Left hindlimb (tissue), 1 donor: Measurements from ENCODE around the gene EP300.
"Not testable (repeated sequence)": the region's sequence is repeated elsewhere in the genome, so short reads cannot be mapped to it uniquely, and the experiment has no call there.

Experiments
- DNase-seq: peaks from one replicate; pipeline ENCODE4 v3.0.0-alpha.2; 2018

EP300 gene

DNA sequence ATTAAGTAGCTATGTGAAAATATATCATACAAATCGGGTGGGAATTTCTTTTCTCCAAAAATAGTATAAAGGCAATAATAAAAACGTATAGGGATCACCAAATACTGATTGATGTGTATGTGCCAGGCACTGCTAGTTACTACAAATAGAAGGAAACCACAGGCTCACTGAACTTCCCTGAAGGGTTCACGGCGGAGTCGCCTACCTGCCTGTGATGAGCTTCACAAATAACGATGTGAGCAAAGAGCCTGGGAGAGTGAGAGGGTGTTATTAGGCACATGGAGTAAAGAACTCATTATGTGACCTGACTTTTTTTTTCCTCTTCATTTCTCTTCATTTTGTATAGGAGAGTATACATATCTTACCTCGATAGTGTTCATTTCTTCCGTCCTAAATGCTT lies 76.8 kb downstream of the EP300 start:
- no peak for DNase-seq

GRCh38 chr22:41171996-41172395 lies 79.6 kb downstream of the EP300 start:
- DNase-seq: no peak

DNA sequence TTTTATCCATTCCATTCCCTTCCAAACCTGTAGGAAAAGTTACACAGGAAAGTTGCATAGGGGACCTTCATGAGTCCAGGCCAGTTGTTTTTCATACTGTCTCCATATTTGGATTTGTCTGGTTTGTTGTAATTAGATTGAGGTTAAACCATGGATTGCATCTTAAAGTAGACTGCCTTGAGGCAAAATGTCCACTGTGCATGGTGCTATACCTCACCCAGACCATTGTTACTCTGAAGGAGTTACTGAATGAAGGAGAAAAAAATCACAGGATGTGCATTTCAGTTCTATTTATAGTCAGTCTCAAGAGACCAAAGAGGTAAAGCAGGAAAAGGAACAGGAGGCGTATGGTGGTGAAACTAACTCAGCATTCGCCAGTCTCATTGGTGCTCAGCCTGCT lies 83.2 kb downstream of the EP300 start:
- no peak for DNase-seq

- no peak for DNase-seq
Measured at GRCh38 chr22:41177040-41177621, 84.7 kb downstream of the EP300 start.

DNA sequence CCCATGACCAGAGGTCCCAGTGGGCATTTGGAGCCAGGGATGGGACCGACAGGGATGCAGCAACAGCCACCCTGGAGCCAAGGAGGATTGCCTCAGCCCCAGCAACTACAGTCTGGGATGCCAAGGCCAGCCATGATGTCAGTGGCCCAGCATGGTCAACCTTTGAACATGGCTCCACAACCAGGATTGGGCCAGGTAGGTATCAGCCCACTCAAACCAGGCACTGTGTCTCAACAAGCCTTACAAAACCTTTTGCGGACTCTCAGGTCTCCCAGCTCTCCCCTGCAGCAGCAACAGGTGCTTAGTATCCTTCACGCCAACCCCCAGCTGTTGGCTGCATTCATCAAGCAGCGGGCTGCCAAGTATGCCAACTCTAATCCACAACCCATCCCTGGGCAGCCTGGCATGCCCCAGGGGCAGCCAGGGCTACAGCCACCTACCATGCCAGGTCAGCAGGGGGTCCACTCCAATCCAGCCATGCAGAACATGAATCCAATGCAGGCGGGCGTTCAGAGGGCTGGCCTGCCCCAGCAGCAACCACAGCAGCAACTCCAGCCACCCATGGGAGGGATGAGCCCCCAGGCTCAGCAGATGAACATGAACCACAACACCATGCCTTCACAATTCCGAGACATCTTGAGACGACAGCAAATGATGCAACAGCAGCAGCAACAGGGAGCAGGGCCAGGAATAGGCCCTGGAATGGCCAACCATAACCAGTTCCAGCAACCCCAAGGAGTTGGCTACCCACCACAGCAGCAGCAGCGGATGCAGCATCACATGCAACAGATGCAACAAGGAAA lies 85.4 kb downstream of the EP300 start:
- DNase-seq: no peak

- DNase-seq: no peak
Measured at GRCh38 chr22:41178425-41178975, 86.1 kb downstream of the EP300 start.

- not testable (repeated sequence) for DNase-seq
Measured at GRCh38 chr22:41180362-41180761, 88.0 kb downstream of the EP300 start.

- no peak for DNase-seq
Measured at GRCh38 chr22:41180926-41181325, 88.5 kb downstream of the EP300 start.

GRCh38 chr22:41181349-41182241 lies 89.2 kb downstream of the EP300 start:
- no peak for DNase-seq

GRCh38 chr22:41184679-41185078 lies 92.3 kb downstream of the EP300 start:
- DNase-seq: no peak

GRCh38 chr22:41191467-41191866 lies 99.1 kb downstream of the EP300 start:
- no peak for DNase-seq

DNA sequence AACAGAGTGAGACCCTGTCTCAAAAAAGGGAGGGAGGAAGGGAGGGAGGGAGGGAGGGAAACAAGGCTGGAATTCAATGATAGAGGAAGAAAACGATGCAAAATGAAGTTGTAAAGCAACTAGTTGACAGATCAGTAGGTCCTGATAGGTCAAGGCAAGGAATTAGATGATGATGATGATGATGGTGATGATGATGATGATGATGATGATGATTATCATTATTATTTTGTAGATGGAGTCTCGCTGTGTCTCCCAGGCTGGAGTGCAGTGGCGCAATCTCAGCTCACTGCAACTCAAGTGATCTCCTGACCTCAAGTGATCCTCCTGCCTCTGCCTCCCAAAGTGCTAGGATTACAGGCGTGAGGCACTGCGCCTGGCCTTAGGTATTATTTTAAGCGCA lies 101.4 kb downstream of the EP300 start:
- no peak for DNase-seq

DNA sequence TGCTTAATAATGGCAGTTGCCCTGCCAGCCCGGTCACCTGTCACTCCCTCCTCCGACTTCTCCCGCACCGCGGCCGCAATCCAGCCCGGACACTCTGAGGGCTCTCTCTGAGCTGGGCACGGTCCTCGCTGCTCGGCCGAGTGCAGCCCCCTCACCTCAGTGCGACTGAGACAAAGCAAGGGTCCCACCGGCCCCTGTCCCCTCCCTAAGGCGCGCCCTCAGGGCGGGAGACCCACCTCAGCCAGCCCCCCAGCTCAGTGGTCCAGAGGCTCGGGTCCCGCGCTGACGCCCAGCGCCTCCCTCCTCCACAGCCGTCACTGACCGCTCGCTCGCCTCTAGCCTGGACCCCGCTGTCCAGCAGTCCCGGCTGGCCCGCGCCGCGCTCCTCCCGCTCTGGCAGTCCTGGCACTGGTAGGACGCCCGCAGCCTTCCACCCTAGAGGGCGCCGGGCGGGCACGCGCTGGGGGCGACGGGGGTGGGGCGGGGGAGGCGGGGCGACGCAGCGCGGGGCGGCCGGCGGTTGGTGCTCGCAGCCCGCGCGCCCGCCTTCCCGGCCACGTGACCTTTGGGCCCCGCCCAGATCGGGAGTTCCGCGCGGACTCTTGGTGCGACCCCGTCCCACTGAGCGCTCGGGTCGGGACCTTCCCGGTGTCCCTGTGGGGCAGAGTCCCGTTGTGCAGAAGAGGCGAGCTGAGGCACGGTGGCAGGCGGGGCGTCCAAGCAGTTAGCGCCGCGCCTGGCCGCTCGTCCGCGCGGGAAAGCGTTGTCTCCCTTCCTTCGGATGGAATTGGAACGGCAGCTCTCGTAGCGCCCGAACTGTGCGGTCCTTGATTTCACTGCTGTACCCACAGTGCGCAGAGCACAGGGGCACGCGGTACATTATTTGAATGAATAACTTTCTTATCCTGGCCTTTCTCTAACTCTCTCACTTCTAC lies 104.9 kb downstream of the EP300 start:
- peak; percentile 88 for DNase-seq

DNA sequence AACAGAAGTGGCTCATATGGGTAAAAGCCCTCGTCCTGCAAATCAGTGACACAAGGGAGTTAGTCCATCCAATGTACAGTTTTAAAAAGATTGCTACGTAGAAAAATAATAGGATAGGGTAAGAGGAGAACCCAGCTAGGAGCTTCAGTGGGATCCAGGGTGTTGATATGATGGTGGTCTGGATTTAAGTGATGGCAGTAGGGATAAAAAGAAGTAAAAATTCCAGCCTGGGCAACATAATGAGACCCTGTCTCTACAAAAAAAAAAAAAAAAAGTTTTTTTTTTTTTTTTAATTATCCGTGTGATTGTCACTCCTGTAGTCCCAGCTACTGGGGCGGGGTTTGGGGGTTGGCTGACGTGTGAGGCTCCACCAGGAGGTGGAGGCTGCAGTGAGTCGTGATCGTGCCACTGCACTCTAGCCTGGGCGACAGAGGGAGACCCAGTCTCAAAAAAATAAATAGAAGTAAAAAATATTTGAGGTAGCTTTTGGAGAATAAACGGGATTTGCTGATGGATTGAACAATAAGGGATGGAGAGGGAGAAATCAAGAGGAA lies 105.7 kb downstream of the EP300 start:
- DNase-seq: no peak

DNA sequence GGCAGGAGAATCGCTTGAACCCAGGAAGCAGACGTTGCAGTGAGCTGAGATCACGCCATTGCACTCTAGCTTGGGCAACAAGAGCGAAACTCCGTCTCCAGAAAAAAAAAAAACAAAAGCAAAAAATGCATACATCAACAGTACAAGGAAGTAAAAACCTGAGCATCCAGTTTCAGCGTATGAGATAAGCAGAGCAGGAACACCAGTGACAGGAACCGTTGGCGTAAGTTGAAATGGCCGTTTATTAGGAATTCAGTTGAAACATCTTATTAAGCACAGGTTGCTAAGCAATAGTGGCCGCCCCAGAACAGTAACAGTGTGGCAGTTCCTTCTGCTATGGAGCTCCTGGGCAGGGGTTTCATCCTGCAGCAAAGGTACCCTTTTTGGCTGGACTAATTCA lies 108.7 kb downstream of the EP300 start:
- no peak for DNase-seq

DNA sequence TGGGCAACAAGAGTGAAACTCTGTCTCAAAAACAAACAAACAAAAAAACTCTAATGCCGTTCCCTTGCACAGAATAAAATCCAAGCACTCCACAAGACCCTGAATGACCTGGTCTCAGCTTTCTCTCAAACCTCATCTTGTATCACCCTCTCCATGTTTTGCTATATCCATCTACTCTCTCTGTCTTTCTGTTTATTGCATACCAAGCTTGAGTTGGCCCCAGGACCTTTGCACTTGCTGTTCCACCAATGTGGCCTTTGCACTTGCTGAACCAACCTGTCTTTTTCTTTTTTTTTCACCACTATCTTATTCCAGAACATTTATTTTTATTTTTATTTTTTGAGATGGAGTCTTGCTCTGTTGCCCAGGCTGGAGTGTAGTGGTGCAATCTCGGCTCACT lies 110.7 kb downstream of the EP300 start:
- DNase-seq: no peak

- DNase-seq: no peak
Measured at GRCh38 chr22:41204066-41204465, 111.7 kb downstream of the EP300 start.

- peak; percentile 97 for DNase-seq
Measured at GRCh38 chr22:41204992-41205900, 112.9 kb downstream of the EP300 start, which contains the start of gene L3MBTL2. Gene L3MBTL2, plus strand, starts transcription at chr22:41205312. Its CDS starts 51 bp downstream, at chr22:41205363.

DNA sequence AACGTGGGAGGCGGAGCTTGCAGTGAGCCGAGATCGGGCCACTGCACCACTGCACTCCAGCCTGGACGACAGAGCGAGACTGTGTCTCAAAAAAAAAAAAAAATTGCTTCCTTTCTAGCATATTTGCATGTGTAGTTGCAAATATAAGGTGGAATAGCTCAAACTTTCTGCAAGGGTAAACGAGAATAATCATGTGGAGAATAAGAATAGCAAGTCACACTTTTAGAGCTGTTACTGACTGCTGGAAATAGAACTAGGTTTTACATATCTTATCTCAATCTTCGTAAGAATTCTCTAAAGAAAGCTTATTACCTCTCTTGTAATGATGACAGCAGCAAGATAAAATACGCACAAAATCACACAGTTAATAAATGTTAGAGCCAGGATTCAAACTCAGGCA lies 114.3 kb downstream of the EP300 start:
- DNase-seq: no peak

DNA sequence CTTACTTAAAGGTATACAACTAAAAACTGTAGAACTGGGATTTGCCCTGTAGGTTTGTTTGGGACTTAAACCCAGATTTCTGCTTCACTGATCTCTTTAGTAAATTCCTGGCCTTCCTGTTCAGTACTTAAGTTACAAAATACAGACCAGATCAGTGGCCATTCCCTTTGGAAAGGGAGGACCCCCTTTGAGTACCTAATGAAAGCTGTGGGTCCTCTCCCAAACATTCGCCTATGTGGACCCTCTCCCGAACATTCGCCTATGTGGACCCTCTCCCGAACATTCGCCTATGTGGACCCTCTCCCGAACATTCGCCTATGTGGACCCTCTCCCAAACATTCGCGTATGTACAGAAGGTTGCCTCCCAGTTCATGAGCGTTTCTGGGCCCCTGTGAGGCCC lies 123.0 kb downstream of the EP300 start:
- DNase-seq: no peak

GRCh38 chr22:41215926-41216325 lies 123.5 kb downstream of the EP300 start:
- DNase-seq: no peak
